Measurements from ENCODE around the gene MLH3. TPM values are rescaled to one million over a fixed set of nuclear protein-coding genes. Genes with fewer than 3 reads are reported as not detected.

MLH3 gene
- total and polyA plus RNA-seq, 10 of the 15 experiments (the other 5 are each of a cell fraction or from before 2014, with no cell fraction given), result 12.6 to 31.2 (median 19.6) TPM

- TF ChIP-seq RAD21 (IDR thresholded peaks at IDR 0.05; ENCODE audit: insufficient read depth, low read depth, low read length) (peak; percentile 91), PAX8 (IDR thresholded peaks at IDR 0.05) (no peak), CBFB (IDR thresholded peaks at IDR 0.05; ENCODE audit: low read depth) (peak; percentile 66; the same call in 1 of the 2 replicates)
Measured at GRCh38 chr14:75088566-75089373, 37.5 kb upstream of the MLH3 start (continued).

- SMC1A ChIA-PET (ENCODE audit: uncharacterized antibody, unreplicated experiment), result interaction anchor here (0.7 to 4.6 kb wide), 29 partner anchors 8 to 435 kb away, joined by 3 to 39 read pairs (median 4); partner anchors contain the start of gene EIF2B2
- intact Hi-C loops (cut with micrococcal nuclease; ENCODE audit: unreplicated experiment) (loop anchor here (1.0 kb wide), 3 partner anchors 142 to 227 kb away; no protein-coding TSS in a partner anchor), in situ Hi-C loops (cut with MboI) (no loop called here)
- H3K9me3 ChIP-seq (replicated peaks; ENCODE audit: control insufficient read depth, insufficient read depth, low read length), result no peaks in the 10 kb centered on the region
- WGBS (ENCODE audit: insufficient coverage, insufficient replicate concordance, low lambda C conversion rate, missing lambda C conversion rate), result 76% methylated on average over 2 of the region's 2 CpGs
- RAD21 ChIA-PET (ENCODE audit: unreplicated experiment), result interaction anchor here (0.7 to 3.3 kb wide), 22 partner anchors 25 to 479 kb away, joined by 3 to 30 read pairs (median 4); partner anchors contain the start of gene ACYP1
- H3K36me3 ChIP-seq (ENCODE audit: control insufficient read depth in 2 of 2, insufficient read depth in 2 of 2, low read length in 1 of 2), result peaks cover 4 to 26% of the 10 kb centered on the region in 2 experiments
- no peaks in the 10 kb centered on the region for H4K20me1 ChIP-seq (ENCODE audit: control insufficient read depth, insufficient read depth)
- H2AFZ ChIP-seq (ENCODE audit: control insufficient read depth, low read depth, low read length), result no peak overlapping the region
- H3K4me1 ChIP-seq (ENCODE audit: control insufficient read depth, insufficient read depth, low read length), result no peaks in the 10 kb centered on the region
- no peaks in the 10 kb centered on the region for H3K79me2 ChIP-seq (ENCODE audit: control insufficient read depth, insufficient read depth, low read length)
- no peak overlapping the region for H3K4me2 ChIP-seq (ENCODE audit: control insufficient read depth, insufficient read depth)
- ATAC-seq (peak; percentile 21; the same call in 2 of the 3 replicates), FAIRE-seq (no peak), DNase-seq (ENCODE audit: low read depth, low spot score) (no peak)
- no peak overlapping the region for H3K27ac ChIP-seq (ENCODE audit: control insufficient read depth, insufficient read depth)
- H3K4me3 ChIP-seq, result no peak overlapping the region
- no TSS peak for BruUV-seq (replicated peaks)
- POLR2A ChIA-PET, result interaction anchor here (1.0 kb wide), 2 partner anchors 146 to 183 kb away, joined by 3 read pairs; no protein-coding TSS in a partner anchor
- CTCF ChIA-PET, result interaction anchor here (0.6 to 7.2 kb wide), 51 partner anchors 7 to 479 kb away, joined by 3 to 129 read pairs (median 5); partner anchors contain the start of genes ACYP1, MLH3 and PGF
- H3K9ac ChIP-seq (ENCODE audit: control insufficient read depth, insufficient read depth, low read length), result no peak overlapping the region
- H3K27me3 ChIP-seq (replicated peaks in 1 of 2; ENCODE audit: control insufficient read depth in 2 of 2, insufficient read depth in 2 of 2, low read length in 1 of 2), result no peaks in the 10 kb centered on the region
- TF ChIP-seq DPF2 (IDR thresholded peaks at IDR 0.05), result no peak
- TF ChIP-seq ZNF687 (IDR thresholded peaks at IDR 0.05), result no peak
- no peak for TF ChIP-seq NFYB (IDR thresholded peaks at IDR 0.05; ENCODE audit: insufficient read depth, low read depth, low read length)
- no peak for TF ChIP-seq RBBP5 (conservative IDR thresholded peaks at IDR 0.05)
- no peak for TF ChIP-seq RELA (IDR thresholded peaks at IDR 0.05; ENCODE audit: borderline replicate concordance, partially characterized antibody)
- no peak for TF ChIP-seq ZBED1 (IDR thresholded peaks at IDR 0.05; ENCODE audit: borderline replicate concordance)
- TF ChIP-seq MTA3 (IDR thresholded peaks at IDR 0.05; ENCODE audit: borderline replicate concordance, low read length), result no peak
- TF ChIP-seq CREB1 (IDR thresholded peaks at IDR 0.05; ENCODE audit: low read depth), result no peak
- no peak for TF ChIP-seq SMC3 (IDR thresholded peaks at IDR 0.05; ENCODE audit: borderline replicate concordance, low read length)
- no peak for TF ChIP-seq TCF12 (IDR thresholded peaks at IDR 0.05; ENCODE audit: low read depth, low read length)
- no peak for TF ChIP-seq MTA2 (IDR thresholded peaks at IDR 0.05; ENCODE audit: low read depth)
- no peak for TF ChIP-seq GATAD2B (conservative IDR thresholded peaks at IDR 0.05; ENCODE audit: low read depth)
- no peak for TF ChIP-seq CBX3 (IDR thresholded peaks at IDR 0.05; ENCODE audit: borderline replicate concordance, low read depth)
Measured at GRCh38 chr14:75088153-75088552, 36.9 kb upstream of the MLH3 start.
